SU-DHL-6 (cell line): ENCODE data around the gene PDIA2.

Source experiments
- CTCF ChIP-seq: fragments of 200-600 bp; sonication (generic); IDR thresholded peaks from one replicate; pipeline ENCODE4 v1.5.1; 2017; ENCODE audit warnings: antibody characterized with exemption, mild to moderate bottlenecking, low read length, moderate library complexity; ENCODE audit not compliant: insufficient read depth, poor library complexity, severe bottlenecking
- EZH2phosphoT487 ChIP-seq: fragments of 200-600 bp; sonication (generic), shearing (Covaris generic); conservative IDR thresholded peaks from 2 replicates; pipeline ENCODE4 v1.6.1; 2018; ENCODE audit warnings: mild to moderate bottlenecking, antibody characterized with exemption, low read length, moderate library complexity, mixed read lengths

GRCh38 chr16:330741-331140, 47.8 kb downstream of the PDIA2 start:
- no peak for TF ChIP-seq CTCF
- TF ChIP-seq EZH2phosphoT487: no peak
